Measurements from ENCODE around the gene PTPRH. TPM values are rescaled to one million over a fixed set of nuclear protein-coding genes. Genes with fewer than 3 reads are reported as not detected.
"Not testable (repeated sequence)": the region's sequence is repeated elsewhere in the genome, so short reads cannot be mapped to it uniquely, and the experiment has no call there.

Gene PTPRH
- total RNA-seq, 6 experiments from 2014 or later: 4.2 to 25.9 (median 12.9) TPM

GRCh38 chr19:55227241-55228014, 18.1 kb upstream of the PTPRH start:
- H3K27ac ChIP-seq: peak overlapping the region in 2 of 3 donors; percentile 74 to 78
- TF ChIP-seq CTCF (IDR thresholded peaks at IDR 0.05): no peak
- TF ChIP-seq POLR2A (IDR thresholded peaks at IDR 0.05): no peak
- WGBS (ENCODE audit: insufficient coverage, low coverage, low lambda C conversion rate, missing lambda C conversion rate): 68% methylated on average over 9 of the region's 25 CpGs
- H3K27me3 ChIP-seq: no peaks in the 10 kb centered on the region
- H3K4me1 ChIP-seq: peaks cover 0 to 13% (median 5%) of the 10 kb centered on the region in 4 donors
- intact Hi-C loops (cut with DNase I): no loop called here
- H3K36me3 ChIP-seq: peaks cover 0 to 25% (median 6%) of the 10 kb centered on the region in 4 donors
- no peaks in the 10 kb centered on the region for H3K9me3 ChIP-seq
- DNase-seq (peak in 2 of 3 donors; percentile 52 to 57), ATAC-seq (no peak)
- peak overlapping the region in 2 of 3 donors; percentile 16 to 48 for H3K4me3 ChIP-seq

- H3K36me3 ChIP-seq: peaks cover 0 to 25% (median 6%) of the 10 kb centered on the region in 4 donors
- no peak for ATAC-seq
Measured at GRCh38 chr19:55226788-55227187, 17.5 kb upstream of the PTPRH start.

GRCh38 chr19:55226273-55226672, 17.0 kb upstream of the PTPRH start:
- H3K4me1 ChIP-seq: peaks cover 0 to 13% (median 5%) of the 10 kb centered on the region in 4 donors
- no peak for TF ChIP-seq POLR2A (IDR thresholded peaks at IDR 0.05)
- no peak for TF ChIP-seq CTCF (IDR thresholded peaks at IDR 0.05)
- no peaks in the 10 kb centered on the region for H3K27me3 ChIP-seq
- ATAC-seq (no peak), DNase-seq (no peak)
- H3K27ac ChIP-seq: no peak overlapping the region
- H3K36me3 ChIP-seq: peaks cover 0 to 21% (median 4%) of the 10 kb centered on the region in 4 donors
- no peaks in the 10 kb centered on the region for H3K9me3 ChIP-seq
- intact Hi-C loops (cut with DNase I): no loop called here
- no peak overlapping the region for H3K4me3 ChIP-seq
- 87% methylated on average over 3 of the region's 9 CpGs for WGBS (ENCODE audit: insufficient coverage, low coverage, low lambda C conversion rate, missing lambda C conversion rate)

More at GRCh38 chr19:55226788-55227187, 17.5 kb upstream of the PTPRH start:
- Histone ChIP-seq H3K9me3 (no peaks in the 10 kb centered on the region), H3K4me3 (no peak overlapping the region), H3K27me3 (no peaks in the 10 kb centered on the region), H3K4me1 (peaks cover 0 to 13% (median 5%) of the 10 kb centered on the region in 4 donors), H3K27ac (no peak overlapping the region)
- no peak for TF ChIP-seq CTCF (IDR thresholded peaks at IDR 0.05)
- no peak for TF ChIP-seq POLR2A (IDR thresholded peaks at IDR 0.05)
- 86% methylated on average over 7 of the region's 18 CpGs for WGBS (ENCODE audit: insufficient coverage, low coverage, low lambda C conversion rate, missing lambda C conversion rate)
- no peak for DNase-seq
- intact Hi-C loops (cut with DNase I): no loop called here

GRCh38 chr19:55225415-55225958, 16.2 kb upstream of the PTPRH start:
- ATAC-seq: no peak
- TF ChIP-seq POLR2A (IDR thresholded peaks at IDR 0.05): no peak
- TF ChIP-seq CTCF (IDR thresholded peaks at IDR 0.05): no peak
- Histone ChIP-seq H3K4me1 (peaks cover 0 to 13% (median 5%) of the 10 kb centered on the region in 4 donors), H3K36me3 (peaks cover 0 to 13% (median 1%) of the 10 kb centered on the region in 4 donors), H3K27ac (no peak overlapping the region), H3K4me3 (no peak overlapping the region), H3K27me3 (no peaks in the 10 kb centered on the region), H3K9me3 (no peaks in the 10 kb centered on the region)
- no peak for DNase-seq
- WGBS (ENCODE audit: insufficient coverage, low coverage, low lambda C conversion rate, missing lambda C conversion rate): 92% methylated on average over 4 of the region's 7 CpGs
- intact Hi-C loops (cut with DNase I): no loop called here

- ATAC-seq; H3K27me3 ChIP-seq; H3K4me3 ChIP-seq; H3K9me3 ChIP-seq; H3K36me3 ChIP-seq; intact Hi-C loops (cut with DNase I); H3K27ac ChIP-seq; DNase-seq: not testable (repeated sequence)
- peaks cover 0 to 12% (median 5%) of the 10 kb centered on the region in 4 donors for H3K4me1 ChIP-seq
- WGBS (ENCODE audit: insufficient coverage, low coverage, low lambda C conversion rate, missing lambda C conversion rate): 70% methylated on average over 3 of the region's 11 CpGs
Measured at GRCh38 chr19:55224679-55225414, 15.5 kb upstream of the PTPRH start.

Data from right lobe of liver (tissue), 6 donors.